HG02870 (cell line): ENCODE data around the gene PLCG1.
"Not testable (repeated sequence)": the region's sequence is repeated elsewhere in the genome, so short reads cannot be mapped to it uniquely, and the experiment has no call there.

ENCODE experiments used
- ATAC-seq: cut with Tn5 transposase; IDR thresholded peaks from one replicate; pipeline ENCODE4 v1.9.1; 2021; ENCODE audit warnings: mild to moderate bottlenecking, moderate library complexity; ENCODE audit not compliant: unreplicated experiment

Gene PLCG1

GRCh38 chr20:41123631-41124030, 13.7 kb upstream of the PLCG1 start:
- no peak for ATAC-seq

DNA sequence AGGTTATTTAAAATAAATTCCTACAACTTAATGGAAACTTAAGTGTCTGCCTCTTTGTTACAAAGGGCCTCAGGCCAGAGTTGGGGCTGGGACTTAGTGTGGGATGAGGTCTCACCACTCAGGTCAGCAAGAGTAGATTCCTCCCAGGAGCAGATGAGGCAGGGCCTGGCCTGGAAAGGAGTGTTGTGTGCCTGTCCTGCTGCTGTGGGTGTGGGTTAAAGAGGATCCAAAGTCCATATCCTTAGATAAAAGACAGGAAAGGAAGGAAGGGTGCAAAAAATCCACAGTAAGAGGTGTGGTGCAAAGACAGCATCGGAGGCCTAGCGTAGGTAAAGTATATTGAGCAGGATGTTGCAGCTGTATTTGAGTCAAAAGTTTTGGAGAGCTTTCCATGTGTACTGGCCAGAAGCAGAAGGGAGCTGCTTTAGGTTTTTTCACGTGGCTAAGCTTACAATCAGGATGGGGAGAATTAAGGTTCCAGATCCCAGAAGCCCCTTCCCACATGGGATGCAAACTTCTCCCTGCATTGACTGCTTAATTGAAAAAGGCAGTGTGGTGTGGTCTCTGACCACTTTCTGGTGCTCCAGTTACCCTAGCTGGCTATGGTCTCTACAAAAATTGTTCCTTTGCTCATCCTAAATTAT, 12.8 kb upstream of the PLCG1 start:
- ATAC-seq = no peak

DNA sequence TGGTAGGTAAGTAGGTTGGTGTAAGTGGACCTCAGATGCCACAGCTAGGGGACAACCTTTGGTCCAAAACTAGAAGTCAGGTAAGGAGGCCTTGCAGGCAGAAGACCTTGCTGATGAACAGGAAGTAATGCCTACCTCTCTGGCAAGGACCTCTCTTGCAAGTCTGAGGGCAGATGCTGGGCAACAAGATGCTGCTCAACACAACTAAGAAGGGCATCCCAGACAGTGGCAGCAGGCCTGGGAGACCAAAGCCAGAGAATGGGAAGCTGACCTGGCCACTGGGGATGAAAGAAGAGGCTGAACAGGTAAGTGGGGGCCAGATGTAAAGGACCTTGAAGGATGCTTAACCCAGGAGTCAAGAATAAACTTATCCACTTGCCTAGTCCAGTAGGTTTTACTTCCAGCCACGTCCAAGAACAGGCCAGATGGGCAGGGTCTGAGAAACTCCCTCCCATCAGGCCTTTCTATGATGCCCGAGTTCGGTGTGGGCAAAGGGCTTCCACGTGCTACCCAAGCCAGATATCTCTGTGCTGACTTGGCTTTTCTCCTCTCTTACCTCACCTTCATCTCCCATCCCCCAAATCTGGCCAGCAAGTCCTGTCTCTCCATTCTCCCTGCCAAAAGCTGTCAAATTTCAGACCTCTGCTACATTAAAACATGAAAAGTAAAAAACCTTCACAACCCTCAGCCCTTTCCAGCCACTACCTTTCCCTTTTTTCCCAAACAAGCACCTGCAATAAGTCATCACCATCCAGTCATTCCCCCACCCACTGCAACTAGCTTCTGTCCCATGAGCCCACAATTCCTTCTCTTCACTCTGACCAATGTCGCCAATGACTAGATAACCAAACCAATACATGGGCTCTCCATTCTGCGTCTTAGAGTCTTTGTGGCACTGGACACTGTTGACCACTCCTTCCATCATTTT, 11.5 kb upstream of the PLCG1 start:
- no peak for ATAC-seq

DNA sequence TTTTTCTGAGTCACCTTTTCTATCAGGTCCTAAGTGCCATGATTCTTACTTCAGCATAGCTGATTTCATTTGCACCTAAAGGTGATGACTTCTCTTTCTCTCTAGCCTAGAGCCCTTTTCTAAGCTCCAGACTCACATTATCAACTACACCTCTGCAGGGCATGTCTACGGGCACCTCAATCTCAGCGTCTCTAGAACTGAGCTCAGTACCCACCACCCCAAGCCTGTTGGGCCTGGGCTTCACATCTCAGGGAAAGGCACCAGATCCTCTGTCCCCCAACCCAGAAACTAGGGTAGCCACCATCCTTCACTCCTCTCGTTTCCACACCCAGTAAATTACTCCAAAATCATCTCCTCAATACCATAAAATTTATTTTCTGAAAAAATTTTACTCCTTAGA, 10.6 kb upstream of the PLCG1 start:
- no peak for ATAC-seq

GRCh38 chr20:41128317-41128716, 9.0 kb upstream of the PLCG1 start:
- not testable (repeated sequence) for ATAC-seq

GRCh38 chr20:41131594-41132387, 5.6 kb upstream of the PLCG1 start:
- ATAC-seq = peak; percentile 39

DNA sequence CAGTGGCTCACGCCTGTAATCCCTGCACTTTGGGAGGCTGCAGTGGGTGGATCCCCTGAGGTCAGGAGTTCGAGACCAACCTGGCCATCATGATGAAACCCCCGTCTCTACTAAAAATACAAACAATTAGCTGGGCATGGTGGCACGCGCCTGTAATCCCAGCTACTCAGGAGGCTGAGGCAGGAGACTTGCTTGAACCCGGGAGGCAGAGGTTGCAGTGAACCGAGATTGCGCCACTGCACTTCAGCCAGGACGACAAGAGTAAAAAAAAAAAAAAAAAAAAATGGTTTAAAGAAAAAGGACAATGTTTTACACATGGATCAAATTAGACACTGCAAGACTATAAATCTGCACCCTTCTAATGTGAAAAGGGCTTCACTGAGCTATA, 5.0 kb upstream of the PLCG1 start:
- not testable (repeated sequence) for ATAC-seq

DNA sequence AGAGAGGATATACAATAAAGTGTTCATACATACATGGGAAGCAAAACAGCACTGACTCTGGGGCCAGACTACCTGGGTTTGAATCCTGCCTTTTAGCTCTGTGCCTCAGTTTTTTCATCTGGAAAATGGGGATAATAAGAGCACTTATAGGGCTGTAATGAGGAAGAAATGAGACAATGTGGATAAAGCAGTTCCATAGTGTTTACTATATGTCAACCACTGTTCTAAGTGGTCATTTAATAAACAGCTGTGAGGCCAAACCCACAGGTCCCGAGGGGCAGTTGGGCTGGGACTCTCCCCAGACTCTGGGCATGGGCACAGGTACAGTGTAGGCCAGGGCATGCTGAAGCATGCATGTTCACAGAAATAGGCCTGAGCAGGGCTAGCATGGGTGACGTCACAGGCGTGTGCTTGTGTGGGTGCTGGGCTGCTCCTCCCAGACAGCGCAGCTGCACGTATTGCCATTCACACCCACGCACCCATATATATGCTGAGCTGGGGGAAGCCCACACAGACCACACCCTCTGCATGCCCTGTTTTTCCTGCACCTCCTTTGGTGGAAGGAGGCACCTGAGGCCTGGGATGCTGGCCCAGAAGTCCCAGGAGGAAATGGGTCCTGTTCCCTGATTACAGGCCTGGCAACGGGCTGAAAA, 3.5 kb upstream of the PLCG1 start:
- ATAC-seq = peak; percentile 40

DNA sequence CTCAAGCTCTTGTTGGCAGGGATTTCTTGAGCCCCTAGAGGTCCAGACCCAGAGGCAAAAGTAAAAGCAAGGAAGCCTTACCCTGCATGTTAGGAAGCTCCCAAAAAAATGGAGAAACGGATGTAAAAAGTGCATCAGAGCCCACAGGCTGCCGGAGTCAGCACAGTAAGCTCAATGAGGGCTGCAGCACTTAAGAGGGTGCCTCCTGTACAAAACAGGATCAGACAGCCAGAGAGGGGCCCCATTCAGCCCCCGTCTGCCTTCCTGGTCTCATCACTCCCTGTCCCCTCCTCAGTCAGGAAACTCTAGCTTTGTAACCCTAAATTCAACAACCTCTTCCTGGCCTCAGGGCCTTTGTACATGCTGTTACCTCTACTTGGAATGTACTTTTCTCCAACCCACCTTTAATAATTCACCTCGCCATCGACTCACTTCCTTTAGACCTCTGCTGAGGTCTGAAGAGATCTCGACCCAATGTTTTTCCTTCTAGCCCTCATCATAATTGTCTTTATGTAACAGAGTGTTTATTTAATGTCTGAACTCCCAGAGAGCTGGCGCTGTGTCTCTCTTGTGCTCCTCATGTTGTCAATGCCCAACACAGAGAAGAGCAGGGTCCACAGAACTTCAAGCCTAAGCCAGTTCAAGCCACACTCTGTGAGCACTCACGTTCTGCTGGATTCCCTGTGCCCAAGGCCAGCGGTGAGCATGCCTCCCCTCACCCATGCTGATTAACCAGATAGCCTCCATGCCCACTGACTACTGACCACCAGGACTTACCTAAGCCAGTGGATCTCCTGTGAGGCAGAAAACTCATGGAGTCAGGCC, 2.8 kb upstream of the PLCG1 start:
- ATAC-seq = no peak

DNA sequence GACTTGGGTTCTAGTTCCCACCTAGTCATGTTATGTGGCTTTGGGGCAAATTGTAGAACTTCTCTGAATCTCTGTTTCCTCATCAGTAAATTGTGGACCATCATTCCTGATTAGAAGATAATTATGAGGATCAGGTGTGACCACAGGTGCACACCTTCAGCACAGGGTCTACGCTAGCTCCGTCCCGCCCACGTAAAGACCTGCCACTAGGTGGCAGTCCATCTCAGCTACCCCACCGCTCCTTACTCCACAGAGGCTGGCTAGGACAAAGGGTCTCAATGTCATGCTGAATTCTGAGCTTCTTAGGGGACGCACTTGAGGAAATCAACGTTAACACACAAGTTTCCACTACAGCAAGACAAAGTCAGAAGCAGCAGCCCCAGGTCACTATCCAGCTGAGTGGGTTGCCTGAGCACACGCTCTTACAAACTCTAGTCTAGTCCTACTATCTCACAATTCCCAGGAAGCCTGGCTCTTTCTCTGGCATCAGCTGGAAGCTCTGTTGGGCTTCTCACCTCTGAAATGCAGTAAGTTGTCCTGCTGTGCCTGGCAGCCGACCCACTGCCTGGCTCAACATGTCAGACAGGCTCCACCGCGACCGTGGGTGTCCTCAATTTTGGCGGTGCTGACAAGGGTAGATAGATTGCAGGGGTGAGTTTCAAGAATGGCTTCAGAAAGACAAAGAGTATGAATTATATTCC, 2.0 kb upstream of the PLCG1 start:
- no peak for ATAC-seq

- ATAC-seq = no peak
These were observed 1.3 kb upstream of the PLCG1 start for GRCh38 chr20:41135888-41136679.

GRCh38 chr20:41137614-41138474, 501 bp downstream of the PLCG1 start:
- peak; percentile 8 for ATAC-seq

DNA sequence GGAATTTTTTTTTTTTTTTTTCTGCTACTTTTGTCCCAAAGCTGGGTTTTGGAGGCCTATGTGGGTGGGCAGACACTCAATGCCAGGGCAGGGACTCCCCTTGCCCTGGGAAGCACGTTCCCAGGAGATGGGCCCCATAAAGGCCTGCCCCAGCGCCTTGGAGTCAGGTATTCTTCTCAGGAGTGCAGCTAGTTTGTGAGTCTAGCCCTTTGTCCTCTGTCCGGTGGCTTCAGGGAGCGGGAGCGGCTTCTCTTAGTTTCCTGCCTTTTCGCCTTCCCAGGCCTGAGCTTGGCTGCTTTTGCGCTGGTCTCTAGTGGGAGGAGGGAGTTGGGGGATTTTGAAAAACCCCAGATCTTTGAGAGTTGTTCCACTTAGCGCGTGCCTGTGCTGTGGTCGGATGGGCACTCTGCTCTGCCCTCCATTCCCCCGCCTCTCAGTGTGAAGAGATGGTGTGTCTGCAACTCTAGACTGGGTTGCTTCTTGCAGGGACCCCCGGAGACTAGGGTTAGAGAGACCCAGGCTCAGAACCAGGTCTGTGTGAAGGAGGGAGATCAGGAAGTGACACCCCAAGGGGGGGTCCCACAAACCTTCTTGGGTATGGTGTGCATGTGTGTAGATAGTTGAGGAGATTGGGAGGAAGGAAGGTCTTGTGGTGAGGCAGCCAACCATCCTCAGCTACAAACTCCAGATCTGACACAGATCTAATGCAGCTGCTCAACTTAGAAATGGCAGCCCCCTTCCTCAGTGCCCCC, 1.3 kb downstream of the PLCG1 start:
- no peak for ATAC-seq

DNA sequence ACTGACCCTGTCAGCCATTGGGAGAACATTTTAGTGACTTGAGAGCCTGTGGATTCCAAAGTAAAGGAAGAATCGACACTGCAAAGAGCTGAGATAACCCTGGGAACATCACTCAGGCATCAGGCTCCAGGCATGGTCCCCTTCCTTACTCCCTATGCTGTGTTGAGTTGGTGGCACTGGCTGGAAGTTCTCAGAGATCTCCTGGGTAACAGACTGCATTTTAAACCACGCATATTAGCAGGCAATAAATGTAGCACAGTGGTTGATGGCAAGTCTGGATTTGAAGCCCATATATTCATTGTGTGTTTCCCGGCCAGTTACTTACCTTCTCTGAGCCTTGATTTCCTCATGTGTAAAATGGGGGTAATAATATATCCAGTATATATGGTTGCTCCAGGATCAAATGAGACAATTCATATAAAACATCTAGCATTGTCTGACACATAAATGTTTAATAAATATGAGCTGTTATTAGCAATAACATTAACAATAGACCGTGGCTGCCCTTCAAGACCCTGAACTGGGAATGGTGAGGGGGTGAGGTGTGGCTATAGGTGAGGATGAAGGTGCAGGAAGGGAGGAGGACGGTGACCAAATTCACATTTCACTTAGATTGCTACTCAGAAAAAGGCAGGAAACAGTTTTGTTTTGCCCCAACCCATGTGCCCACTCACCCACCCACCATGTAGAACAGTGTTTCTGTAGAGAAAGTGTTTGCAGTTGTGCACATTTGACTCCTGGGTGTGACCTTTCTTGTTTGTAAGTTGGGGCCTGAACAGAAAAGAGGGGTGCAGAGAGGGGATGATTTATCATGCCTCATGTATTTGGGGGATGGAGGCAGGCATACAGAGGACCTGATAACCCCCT, 2.1 kb downstream of the PLCG1 start:
- no peak for ATAC-seq

GRCh38 chr20:41140226-41141133, 3.1 kb downstream of the PLCG1 start:
- ATAC-seq = no peak
